Endothelial cell of umbilical vein (primary cell): ENCODE data around the gene RELT. TPM values are rescaled to one million over a fixed set of nuclear protein-coding genes. Genes with fewer than 3 reads are reported as not detected.

Source experiments
- BruUV-seq: library from RNA; stranded (reverse); fragments of 400-500 nt; replicated peaks from 2 replicates; lab custom pipeline; 2021; lab: Mats Ljungman, UMichigan
- CTCF ChIA-PET: fragments of 300-600, 350-600 bp; sonication (Branson Sonifier 250); formaldehyde crosslinking; loops from one replicate; lab custom pipeline; 2021; ENCODE audit warnings: antibody characterized with exemption, inconsistent platforms; lab: Charles Lee
- POLR2A ChIA-PET: fragments of 300-600, 350-600 bp; sonication (Branson Sonifier 250); formaldehyde crosslinking; loops from one replicate; lab custom pipeline; 2021; ENCODE audit warnings: antibody characterized with exemption, inconsistent platforms; lab: Charles Lee
- DNase-seq: peaks from one replicate; pipeline ENCODE4 v3.0.0-alpha.2; 2011; ENCODE audit warnings: low read depth, low spot score
- FAIRE-seq: peaks from 2 replicates; lab custom pipeline; 2011; peaks lifted over from hg19 to GRCh38; lab: Jason Lieb, UNC
- H2AFZ ChIP-seq: 2 replicates; pipeline ENCODE4 v1.6.0; 2012; ENCODE audit warnings: low read depth, low read length, control low read depth, inconsistent platforms
- H3K27ac ChIP-seq: 2 replicates; pipeline ENCODE4 v1.5.1; 2011; ENCODE audit warnings: low read depth, mild to moderate bottlenecking, control low read depth, low read length, moderate library complexity; ENCODE audit not compliant: insufficient read depth
- H3K27me3 ChIP-seq, 2 experiments: 2 replicates each; pipeline versions ENCODE4 v1.6.0 to v1.6.1; 2011; ENCODE audit warnings: low read length in 2 of 2, mixed read lengths in 1 of 2; ENCODE audit not compliant: control insufficient read depth in 2 of 2, insufficient read depth in 2 of 2
- H3K36me3 ChIP-seq, 2 experiments: 2 replicates in 1 of 2; 3 replicates in 1 of 2; pipeline ENCODE4 v1.5.1; 2011; ENCODE audit warnings: low read length in 2 of 2, mild to moderate bottlenecking in 1 of 2, moderate library complexity in 1 of 2; ENCODE audit not compliant: control insufficient read depth in 2 of 2, insufficient read depth in 2 of 2; ENCODE audit errors: extremely low read depth in 1 of 2
- H3K4me1 ChIP-seq: 3 replicates; pipeline ENCODE4 v1.5.1; 2011; ENCODE audit warnings: mild to moderate bottlenecking, low read length; ENCODE audit not compliant: control insufficient read depth, insufficient read depth; ENCODE audit errors: extremely low read depth
- H3K4me2 ChIP-seq: 2 replicates; pipeline ENCODE4 v1.6.1; 2011; ENCODE audit warnings: low read length, control low read depth, mixed read lengths; ENCODE audit not compliant: insufficient read depth
- H3K4me3 ChIP-seq, 3 experiments: fragments of 200-600 bp in 1 of 3; sonication (generic), shearing (Covaris generic) in 1 of 3; replicated peaks in 1 of 3; 2 replicates each; pipeline ENCODE4 v1.5.1; 2011 to 2016; ENCODE audit warnings: control low read depth in 3 of 3, low read length in 3 of 3, mild to moderate bottlenecking in 2 of 3, inconsistent platforms in 1 of 3, low read depth in 1 of 3, moderate library complexity in 1 of 3; ENCODE audit not compliant: insufficient read depth in 1 of 3
- H3K79me2 ChIP-seq: 2 replicates; pipeline ENCODE4 v1.6.0; 2012; ENCODE audit warnings: low read length, inconsistent platforms; ENCODE audit not compliant: control insufficient read depth, insufficient read depth
- H3K9ac ChIP-seq: replicated peaks from 2 replicates; pipeline ENCODE3; 2011; ENCODE audit warnings: low read length, control low read depth; ENCODE audit not compliant: insufficient read depth; ENCODE audit errors: extremely low read depth
- H3K9me1 ChIP-seq: replicated peaks from 3 replicates; pipeline ENCODE4 v1.6.0; 2011; ENCODE audit warnings: mild to moderate bottlenecking, low read length; ENCODE audit not compliant: control insufficient read depth, insufficient read depth; ENCODE audit errors: extremely low read depth
- H3K9me3 ChIP-seq: replicated peaks from 2 replicates; pipeline ENCODE4 v1.5.1; 2012; ENCODE audit warnings: low read length, inconsistent platforms; ENCODE audit not compliant: control insufficient read depth, insufficient read depth
- H4K20me1 ChIP-seq: replicated peaks from 2 replicates; pipeline ENCODE3; 2011; ENCODE audit warnings: mild to moderate bottlenecking, low read length; ENCODE audit not compliant: control insufficient read depth, insufficient read depth; ENCODE audit errors: extremely low read depth
- CTCF ChIP-seq, 2 donors: IDR thresholded peaks; 1 replicate in 1 of 2; 2 replicates in 1 of 2; pipeline ENCODE4 v1.5.1; 2011; ENCODE audit warnings: low read length in 2 of 2, mild to moderate bottlenecking in 2 of 2, moderate library complexity in 2 of 2, control low read depth in 1 of 2, inconsistent platforms in 1 of 2, low read depth in 1 of 2; ENCODE audit not compliant: insufficient read depth in 1 of 2; ENCODE audit errors: extremely low read depth in 1 of 2
- EZH2 ChIP-seq: IDR thresholded peaks from 2 replicates; pipeline ENCODE4 v1.6.1; 2012; ENCODE audit warnings: borderline replicate concordance, low read depth, mild to moderate bottlenecking, moderate library complexity, low read length, inconsistent platforms; ENCODE audit not compliant: severe bottlenecking
- FOS ChIP-seq: IDR thresholded peaks from 2 replicates; pipeline ENCODE4 v1.6.1; 2011; ENCODE audit warnings: mild to moderate bottlenecking, low read length, moderate library complexity, borderline replicate concordance; ENCODE audit not compliant: insufficient read depth
- GATA2 ChIP-seq: IDR thresholded peaks from 2 replicates; pipeline ENCODE4 v1.7.0; 2011; ENCODE audit warnings: low read depth, mild to moderate bottlenecking, moderate library complexity, mixed read lengths, low read length; ENCODE audit not compliant: insufficient read length, insufficient read depth
- JUN ChIP-seq: IDR thresholded peaks from 2 replicates; pipeline ENCODE4 v1.6.1; 2011; ENCODE audit warnings: borderline replicate concordance, low read depth; ENCODE audit not compliant: insufficient read length, insufficient read depth
- MAX ChIP-seq: IDR thresholded peaks from 2 replicates; pipeline ENCODE4 v1.6.1; 2011; ENCODE audit not compliant: insufficient read depth, insufficient read length
- MYC ChIP-seq: IDR thresholded peaks from one replicate; pipeline ENCODE4 v1.6.1; 2011; ENCODE audit warnings: mild to moderate bottlenecking, low read depth, low read length
- POLR2A ChIP-seq: IDR thresholded peaks from 2 replicates; pipeline ENCODE4 v1.6.1; 2012; ENCODE audit warnings: low read depth, mild to moderate bottlenecking, control low read depth, low read length
- POLR2AphosphoS5 ChIP-seq: IDR thresholded peaks from 2 replicates; pipeline ENCODE4 v1.6.1; 2012; ENCODE audit warnings: low read depth, mild to moderate bottlenecking, control low read depth, low read length, moderate library complexity; ENCODE audit not compliant: insufficient read depth
- dilution Hi-C: fragments of 300-500 bp; cut with MboI; formaldehyde crosslinking; loops from one replicate; pipeline ENCODE4 v1.15.0; 2019; ENCODE audit warnings: low sequenced_read_pairs; ENCODE audit not compliant: extremely low pct_ligation_motif_present
- intact Hi-C: fragments of 100-400 bp; cut with micrococcal nuclease; formaldehyde crosslinking; loops from one replicate; pipeline ENCODE4 v1.10.0; 2022
- polyA plus RNA-seq, 4 experiments: library from polyadenylated mRNA; depleted of rRNA in 3 of 4; stranded (reverse) in 3 of 4; unstranded in 1 of 4; fragments of >200 nt; gene quantifications; 2 replicates each; pipeline versions ENCODE4 v1.2.1 to v1.2.3, GENCODE V29; 2011 to 2012; ENCODE audit warnings: missing spikeins in 1 of 4
- total RNA-seq: library from RNA; stranded (reverse); gene quantifications from 2 replicates; pipeline ENCODE4 v1.2.3, GENCODE V29; 2021

RELT gene
- total and polyA plus RNA-seq, 2 donors (not counting 3 experiments of a cell fraction or from before 2014, with no cell fraction given): 6.7 to 13.1 TPM

GRCh38 chr11:73355109-73355508 lies 21.1 kb upstream of the RELT start:
- H3K36me3 ChIP-seq: peaks cover 2 to 50% of the 10 kb centered on the region in 2 experiments
- no peak overlapping the region for H3K4me3 ChIP-seq
- no peak overlapping the region for H3K4me2 ChIP-seq
- TF ChIP-seq POLR2AphosphoS5 (no peak), POLR2A (no peak), MAX (no peak), CTCF (IDR thresholded peaks at IDR 0.05; ENCODE audit: extremely low read depth in 1 of 2, insufficient read depth in 1 of 2, low read depth in 1 of 2, low read length in 2 of 2) (no peak), MYC (no peak), EZH2 (no peak), FOS (no peak), JUN (no peak), GATA2 (no peak)
- dilution Hi-C loops: no loop called here
- intact Hi-C loops: no loop called here
- no peak overlapping the region for H2AFZ ChIP-seq
- FAIRE-seq: no peak
- POLR2A ChIA-PET: no interaction called here
- no peak for DNase-seq
- no peak overlapping the region for H3K9ac ChIP-seq
- no peak overlapping the region for H3K27ac ChIP-seq
- no TSS peak for BruUV-seq
- CTCF ChIA-PET: interaction anchor here (1.1 to 1.6 kb wide), 2 partner anchors 41 to 306 kb away, joined by 3 to 4 read pairs; no protein-coding TSS in a partner anchor
- no peaks in the 10 kb centered on the region for H3K4me1 ChIP-seq
- H3K79me2 ChIP-seq: no peaks in the 10 kb centered on the region
- no peaks in the 10 kb centered on the region for H4K20me1 ChIP-seq
- H3K9me1 ChIP-seq: no peaks in the 10 kb centered on the region
- no peaks in the 10 kb centered on the region for H3K27me3 ChIP-seq
- H3K9me3 ChIP-seq: no peaks in the 10 kb centered on the region
